Suprapubic skin (tissue), 3 donors: ENCODE measurements around the gene PPIB.

Experiments used
- CTCF ChIP-seq, 2 donors: fragments of 200-600 bp in 1 of 2; fragments of 450-650 bp in 1 of 2; sonication (generic) in 1 of 2; IDR thresholded peaks; one replicate each; pipeline ENCODE4 v1.5.1; 2016 to 2019; ENCODE audit warnings: antibody characterized with exemption in 2 of 2, mild to moderate bottlenecking in 1 of 2, moderate library complexity in 1 of 2
- EP300 ChIP-seq: sonication (generic); formaldehyde crosslinking; IDR thresholded peaks from one replicate; pipeline ENCODE4 v1.6.1; 2017; ENCODE audit warnings: antibody characterized with exemption

GRCh38 chr15:64152507-64153387 lies 10.1 kb downstream of the PPIB start:
- no peak for TF ChIP-seq CTCF (IDR thresholded peaks at IDR 0.05)
- TF ChIP-seq EP300, result no peak
